A673 (cell line): ENCODE results near the gene FPR2.

ENCODE experiments used
- EZH2 ChIP-seq: fragments of 200-600 bp; sonication (generic); IDR thresholded peaks from 2 replicates; pipeline ENCODE4 v1.6.1; 2017; ENCODE audit warnings: borderline replicate concordance, low read depth, mild to moderate bottlenecking, mixed read lengths, antibody characterized with exemption, low read length; ENCODE audit not compliant: poor library complexity, severe bottlenecking
- TF ChIP-seq, protein P1 (sequence below): fragments of 300-800, 200-600 bp; sonication (generic); conservative IDR thresholded peaks from 2 replicates; pipeline ENCODE4 v1.5.1; 2017; ENCODE audit warnings: low read depth, mild to moderate bottlenecking, antibody characterized with exemption, low read length, moderate library complexity, mixed read lengths

GRCh38 chr19:51781999-51782398 is 21.0 kb downstream of the FPR2 start:
- TF ChIP-seq, protein P1, sequence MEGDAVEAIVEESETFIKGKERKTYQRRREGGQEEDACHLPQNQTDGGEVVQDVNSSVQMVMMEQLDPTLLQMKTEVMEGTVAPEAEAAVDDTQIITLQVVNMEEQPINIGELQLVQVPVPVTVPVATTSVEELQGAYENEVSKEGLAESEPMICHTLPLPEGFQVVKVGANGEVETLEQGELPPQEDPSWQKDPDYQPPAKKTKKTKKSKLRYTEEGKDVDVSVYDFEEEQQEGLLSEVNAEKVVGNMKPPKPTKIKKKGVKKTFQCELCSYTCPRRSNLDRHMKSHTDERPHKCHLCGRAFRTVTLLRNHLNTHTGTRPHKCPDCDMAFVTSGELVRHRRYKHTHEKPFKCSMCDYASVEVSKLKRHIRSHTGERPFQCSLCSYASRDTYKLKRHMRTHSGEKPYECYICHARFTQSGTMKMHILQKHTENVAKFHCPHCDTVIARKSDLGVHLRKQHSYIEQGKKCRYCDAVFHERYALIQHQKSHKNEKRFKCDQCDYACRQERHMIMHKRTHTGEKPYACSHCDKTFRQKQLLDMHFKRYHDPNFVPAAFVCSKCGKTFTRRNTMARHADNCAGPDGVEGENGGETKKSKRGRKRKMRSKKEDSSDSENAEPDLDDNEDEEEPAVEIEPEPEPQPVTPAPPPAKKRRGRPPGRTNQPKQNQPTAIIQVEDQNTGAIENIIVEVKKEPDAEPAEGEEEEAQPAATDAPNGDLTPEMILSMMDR: no peak
- TF ChIP-seq EZH2: no peak
